K562 (cell line): ENCODE data around the gene LZTR1. TPM values are rescaled to one million over a fixed set of nuclear protein-coding genes. Genes with fewer than 3 reads are reported as not detected.

ENCODE experiments used
- CBX3 ChIP-seq, 2 experiments: IDR thresholded peaks; 1 replicate in 1 of 2; 2 replicates in 1 of 2; pipeline ENCODE4 v1.6.1; 2012; ENCODE audit warnings: inconsistent platforms in 2 of 2, low read length in 2 of 2, borderline replicate concordance in 1 of 2, control low read depth in 1 of 2
- COPS2 ChIP-seq: fragments of 450-650 bp; conservative IDR thresholded peaks from 2 replicates; pipeline ENCODE4 v1.6.1; 2016; ENCODE audit warnings: mild to moderate bottlenecking, moderate library complexity
- EHMT2 ChIP-seq: fragments of 450-650 bp; IDR thresholded peaks from 2 replicates; pipeline ENCODE4 v1.6.1; 2018; ENCODE audit warnings: antibody characterized with exemption
- HMG20A ChIP-seq: fragments of 450-650 bp; formaldehyde crosslinking; conservative IDR thresholded peaks from 2 replicates; pipeline ENCODE4 v1.4.0; 2020; ENCODE audit warnings: mild to moderate bottlenecking, mixed read lengths
- JUNB ChIP-seq: fragments of 450-650 bp; formaldehyde crosslinking; conservative IDR thresholded peaks from 2 replicates; pipeline ENCODE4 v1.4.0; 2020; ENCODE audit warnings: mild to moderate bottlenecking
- KLF10 ChIP-seq: fragments of 250-450 bp; sonication (Bioruptor Pico); IDR thresholded peaks from 2 replicates; pipeline ENCODE4 v1.6.1; 2021; ENCODE audit warnings: matching md5 sums
- MXD1 ChIP-seq: fragments of 250-450 bp; sonication (Bioruptor Pico); IDR thresholded peaks from 2 replicates; pipeline ENCODE4 v1.8.0; 2021; ENCODE audit warnings: borderline replicate concordance, mild to moderate bottlenecking, moderate library complexity; ENCODE audit not compliant: poor library complexity, severe bottlenecking
- TAF1 ChIP-seq: IDR thresholded peaks from 2 replicates; pipeline ENCODE4 v1.6.1; 2011; ENCODE audit warnings: mild to moderate bottlenecking, low read length, moderate library complexity; ENCODE audit not compliant: insufficient read depth, control insufficient read depth, severe bottlenecking; ENCODE audit errors: extremely low read depth
- ZBTB12 ChIP-seq: fragments of 250-450 bp; sonication (Bioruptor Pico); IDR thresholded peaks from 2 replicates; pipeline ENCODE4 v1.4.0; 2020
- ZNF232 ChIP-seq: sonication (generic); formaldehyde crosslinking; IDR thresholded peaks from 2 replicates; pipeline ENCODE4 v1.8.0; 2022; ENCODE audit warnings: mild to moderate bottlenecking, missing genetic modification reagents
- ZNF282 ChIP-seq: sonication (generic); formaldehyde crosslinking; IDR thresholded peaks from 2 replicates; pipeline ENCODE4 v1.8.1; 2023; ENCODE audit warnings: missing genetic modification reagents
- ZNF311 ChIP-seq: fragments of 250-450 bp; sonication (Bioruptor Pico); IDR thresholded peaks from 2 replicates; pipeline ENCODE4 v1.4.0; 2020; ENCODE audit warnings: mild to moderate bottlenecking, moderate library complexity
- ZNF655 ChIP-seq: fragments of 250-450 bp; sonication (Bioruptor Pico); IDR thresholded peaks from 2 replicates; pipeline ENCODE4 v1.5.0; 2021
- ZNF778 ChIP-seq: fragments of 450-650 bp; formaldehyde crosslinking; IDR thresholded peaks from 2 replicates; pipeline ENCODE4 v1.4.0; 2020; ENCODE audit warnings: mild to moderate bottlenecking, moderate library complexity
- polyA plus RNA-seq, 8 experiments: library from polyadenylated mRNA; depleted of rRNA in 4 of 8; stranded (reverse) in 5 of 8; unstranded in 3 of 8; fragments of >200 nt; fragmentation: Nextera tagmentation in 2 of 8; fragmentation: Illumina TruSeq in 1 of 8; extraction: Ambion mirVana in 2 of 8; extraction: Trizol in 1 of 8; gene quantifications; 2 replicates each; pipeline versions ENCODE4 v1.2.1 to v1.2.3, GENCODE V29; 2011 to 2014; ENCODE audit warnings: inconsistent platforms in 1 of 8, missing spikeins in 1 of 8
- total RNA-seq, 7 experiments: library from RNA; depleted of rRNA in 6 of 7; stranded (reverse); fragments of >200 nt in 6 of 7; fragmentation: Illumina TruSeq in 2 of 7; extraction: Trizol in 2 of 7; gene quantifications; 2 replicates each; pipeline versions ENCODE4 v1.2.1 to v1.2.3, GENCODE V29; 2011 to 2021; ENCODE audit warnings: low replicate concordance in 1 of 7
- TF ChIP-seq, protein P1 (sequence below), 2 experiments: fragments of 250-450 bp in 1 of 2; fragments of 450-650 bp in 1 of 2; sonication (Bioruptor Pico) in 1 of 2; IDR thresholded peaks; 2 replicates each; pipeline versions ENCODE4 v1.6.1 to v1.8.0; 2016 to 2021; ENCODE audit warnings: mild to moderate bottlenecking in 2 of 2, moderate library complexity in 2 of 2, missing compliant biosample characterization in 1 of 2, missing genetic modification characterization in 1 of 2
- TF ChIP-seq, protein P2 (sequence below): fragments of 250-450 bp; sonication (Bioruptor Pico); IDR thresholded peaks from 2 replicates; pipeline ENCODE4 v1.8.0; 2022; ENCODE audit warnings: moderate library complexity, mild to moderate bottlenecking, inconsistent platforms
- TF ChIP-seq, protein P3 (sequence below): sonication (generic); formaldehyde crosslinking; IDR thresholded peaks from 2 replicates; pipeline ENCODE4 v1.8.1; 2023; ENCODE audit warnings: mild to moderate bottlenecking, missing genetic modification reagents, moderate library complexity

LZTR1 gene
- total and polyA plus RNA-seq, 9 of the 15 experiments (the other 6 are each of a cell fraction or from before 2014, with no cell fraction given): 2.2 to 135 (median 63.0) TPM

GRCh38 chr22:20998411-20999336 lies 16.6 kb downstream of the LZTR1 start (continued):
- TF ChIP-seq ZNF655 (CRISPR knock-in tag): no peak
- no peak for TF ChIP-seq ZNF232
- 0 out of 2 replicates have a peak, but pooled peaks have one; percentile 1 for TF ChIP-seq JUNB (CRISPR knock-in tag)
- TF ChIP-seq, protein P1, sequence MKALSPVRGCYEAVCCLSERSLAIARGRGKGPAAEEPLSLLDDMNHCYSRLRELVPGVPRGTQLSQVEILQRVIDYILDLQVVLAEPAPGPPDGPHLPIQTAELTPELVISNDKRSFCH (CRISPR knock-in tag; IDR thresholded peaks at IDR 0.05): no peak
- TF ChIP-seq, protein P1 (tag; IDR thresholded peaks at IDR 0.05): no peak
- TF ChIP-seq CBX3 (IDR thresholded peaks at IDR 0.05; ENCODE audit: borderline replicate concordance in 1 of 2, low read length in 2 of 2): no peak
- TF ChIP-seq ZNF282: no peak
- no peak for TF ChIP-seq ZNF778 (CRISPR knock-in tag)
- TF ChIP-seq, protein P2, sequence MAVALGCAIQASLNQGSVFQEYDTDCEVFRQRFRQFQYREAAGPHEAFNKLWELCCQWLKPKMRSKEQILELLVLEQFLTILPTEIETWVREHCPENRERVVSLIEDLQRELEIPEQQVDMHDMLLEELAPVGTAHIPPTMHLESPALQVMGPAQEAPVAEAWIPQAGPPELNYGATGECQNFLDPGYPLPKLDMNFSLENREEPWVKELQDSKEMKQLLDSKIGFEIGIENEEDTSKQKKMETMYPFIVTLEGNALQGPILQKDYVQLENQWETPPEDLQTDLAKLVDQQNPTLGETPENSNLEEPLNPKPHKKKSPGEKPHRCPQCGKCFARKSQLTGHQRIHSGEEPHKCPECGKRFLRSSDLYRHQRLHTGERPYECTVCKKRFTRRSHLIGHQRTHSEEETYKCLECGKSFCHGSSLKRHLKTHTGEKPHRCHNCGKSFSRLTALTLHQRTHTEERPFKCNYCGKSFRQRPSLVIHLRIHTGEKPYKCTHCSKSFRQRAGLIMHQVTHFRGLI (CRISPR knock-in tag): no peak
- no peak for TF ChIP-seq TAF1
- TF ChIP-seq ZBTB12 (CRISPR knock-in tag): no peak
- no peak for TF ChIP-seq KLF10 (CRISPR knock-in tag)
- TF ChIP-seq, protein P3, sequence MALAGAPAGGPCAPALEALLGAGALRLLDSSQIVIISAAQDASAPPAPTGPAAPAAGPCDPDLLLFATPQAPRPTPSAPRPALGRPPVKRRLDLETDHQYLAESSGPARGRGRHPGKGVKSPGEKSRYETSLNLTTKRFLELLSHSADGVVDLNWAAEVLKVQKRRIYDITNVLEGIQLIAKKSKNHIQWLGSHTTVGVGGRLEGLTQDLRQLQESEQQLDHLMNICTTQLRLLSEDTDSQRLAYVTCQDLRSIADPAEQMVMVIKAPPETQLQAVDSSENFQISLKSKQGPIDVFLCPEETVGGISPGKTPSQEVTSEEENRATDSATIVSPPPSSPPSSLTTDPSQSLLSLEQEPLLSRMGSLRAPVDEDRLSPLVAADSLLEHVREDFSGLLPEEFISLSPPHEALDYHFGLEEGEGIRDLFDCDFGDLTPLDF (CRISPR knock-in tag): no peak
- no peak for TF ChIP-seq ZNF311
- no peak for TF ChIP-seq MXD1 (CRISPR knock-in tag)
- no peak for TF ChIP-seq COPS2
- no peak for TF ChIP-seq HMG20A (CRISPR knock-in tag)
- no peak for TF ChIP-seq EHMT2
